Hematopoietic multipotent progenitor cell treated with erythropoietin and hydrocortisone succinate and interleukin-3 and kit ligand, for 4 days (in vitro differentiated cells): ENCODE measurements around the gene BLID.

Experiments used
- DNase-seq: peaks from one replicate; pipeline ENCODE4 v3.0.0-alpha.2; 2015

Gene BLID

GRCh38 chr11:122103726-122104125, 12.3 kb downstream of the BLID start:
- DNase-seq: no peak

- no peak for DNase-seq
Observed at GRCh38 chr11:122103321-122103720, 12.7 kb downstream of the BLID start.

- no peak for DNase-seq
Observed at GRCh38 chr11:122102426-122102825, 13.6 kb downstream of the BLID start.

GRCh38 chr11:122101625-122102291, 14.3 kb downstream of the BLID start:
- DNase-seq: peak; percentile 45

GRCh38 chr11:122100756-122101080, 15.3 kb downstream of the BLID start:
- peak; percentile 6 for DNase-seq

GRCh38 chr11:122100037-122100755, 15.8 kb downstream of the BLID start:
- peak; percentile 9 for DNase-seq

GRCh38 chr11:122099374-122100036, 16.5 kb downstream of the BLID start:
- DNase-seq: no peak

- DNase-seq: no peak
Observed at GRCh38 chr11:122098261-122098980, 17.6 kb downstream of the BLID start.

GRCh38 chr11:122097419-122098001, 18.5 kb downstream of the BLID start:
- no peak for DNase-seq

GRCh38 chr11:122096272-122097112, 19.5 kb downstream of the BLID start:
- DNase-seq: no peak

GRCh38 chr11:122095681-122096262, 20.2 kb downstream of the BLID start:
- DNase-seq: no peak

- DNase-seq: no peak
Observed at GRCh38 chr11:122094836-122095235, 21.2 kb downstream of the BLID start.

GRCh38 chr11:122093731-122094275, 22.2 kb downstream of the BLID start:
- DNase-seq: no peak

- DNase-seq: no peak
Observed at GRCh38 chr11:122091835-122092234, 24.2 kb downstream of the BLID start.

GRCh38 chr11:122089111-122089510, 26.9 kb downstream of the BLID start:
- DNase-seq: no peak

GRCh38 chr11:122085712-122086111, 30.3 kb downstream of the BLID start:
- DNase-seq: no peak

GRCh38 chr11:122085264-122085663, 30.8 kb downstream of the BLID start:
- DNase-seq: no peak

GRCh38 chr11:122082205-122082604, 33.8 kb downstream of the BLID start:
- no peak for DNase-seq

GRCh38 chr11:122081073-122081472, 34.9 kb downstream of the BLID start:
- DNase-seq: no peak

- DNase-seq: no peak
Observed at GRCh38 chr11:122077459-122077858, 38.6 kb downstream of the BLID start.

GRCh38 chr11:122076512-122077120, 39.4 kb downstream of the BLID start:
- DNase-seq: no peak
